ENCODE data around the gene BAAT. TPM values are rescaled to one million over a fixed set of nuclear protein-coding genes. Genes with fewer than 3 reads are reported as not detected.

Gene BAAT
- total RNA-seq, 1 experiment from 2014 or later = 0.25 TPM

- H3K79me2 ChIP-seq (ENCODE audit: insufficient read depth, low read length) = no peaks in the 10 kb centered on the region
- H3K27ac ChIP-seq (ENCODE audit: low read depth, low read length) = no peak overlapping the region
- no peak overlapping the region for H2AFZ ChIP-seq (ENCODE audit: low read depth, low read length, poor library complexity, severe bottlenecking)
- H3K4me1 ChIP-seq (ENCODE audit: control insufficient read depth in 1 of 2, insufficient read depth in 2 of 2, low read length in 2 of 2) = no peaks in the 10 kb centered on the region
- DNase-seq (ENCODE audit: low read depth, low spot score) = no peak
- no peak overlapping the region for H3K9ac ChIP-seq (ENCODE audit: low read length)
- no peak overlapping the region for H3K4me2 ChIP-seq (ENCODE audit: low read length)
- peaks cover 14% of the 10 kb centered on the region for H3K27me3 ChIP-seq (ENCODE audit: insufficient read depth, low read length)
- no peaks in the 10 kb centered on the region for H3K9me2 ChIP-seq (ENCODE audit: insufficient read depth)
- no TSS peak for BruUV-seq (replicated peaks)
- ChIA-PET RAD21 (ENCODE audit: low non-redundant PET in 1 of 2, low total read pairs in 2 of 2, uncharacterized antibody in 2 of 2, unreplicated experiment in 2 of 2) (no interaction called here), POLR2A (no interaction called here), CTCF (no interaction called here)
- no peaks in the 10 kb centered on the region for H3K36me3 ChIP-seq (ENCODE audit: control insufficient read depth in 1 of 2, insufficient read depth in 2 of 2, low read length in 2 of 2)
- H3K9me3 ChIP-seq (ENCODE audit: control insufficient read depth in 1 of 2, insufficient read depth in 1 of 2, low read depth in 1 of 2, low read length in 2 of 2) = no peaks in the 10 kb centered on the region
- H3K4me3 ChIP-seq (replicated peaks in 1 of 2; ENCODE audit: low read depth in 1 of 2, low read length in 2 of 2) = no peak overlapping the region
- ATAC-seq = no peak
- H4K20me1 ChIP-seq (ENCODE audit: insufficient read depth) = no peaks in the 10 kb centered on the region
- intact Hi-C loops (cut with micrococcal nuclease) = no loop called here
- TF ChIP-seq TCF7L2 (IDR thresholded peaks at IDR 0.05; ENCODE audit: borderline replicate concordance, extremely low read depth, insufficient read depth, insufficient read length) (no peak), EZH2 (IDR thresholded peaks at IDR 0.05) (no peak), SRF (IDR thresholded peaks at IDR 0.05; ENCODE audit: low read depth) (no peak), ELF1 (IDR thresholded peaks at IDR 0.05; ENCODE audit: borderline replicate concordance, low read depth) (no peak), MAX (IDR thresholded peaks at IDR 0.05) (no peak), FOSL1 (IDR thresholded peaks at IDR 0.05; ENCODE audit: low read depth) (no peak), JUND (IDR thresholded peaks at IDR 0.05) (no peak), ZNF274 (IDR thresholded peaks at IDR 0.05; ENCODE audit: low read depth, low read length) (no peak), EGR1 (IDR thresholded peaks at IDR 0.05; ENCODE audit: low read depth) (no peak)
- TF ChIP-seq, protein P1, sequence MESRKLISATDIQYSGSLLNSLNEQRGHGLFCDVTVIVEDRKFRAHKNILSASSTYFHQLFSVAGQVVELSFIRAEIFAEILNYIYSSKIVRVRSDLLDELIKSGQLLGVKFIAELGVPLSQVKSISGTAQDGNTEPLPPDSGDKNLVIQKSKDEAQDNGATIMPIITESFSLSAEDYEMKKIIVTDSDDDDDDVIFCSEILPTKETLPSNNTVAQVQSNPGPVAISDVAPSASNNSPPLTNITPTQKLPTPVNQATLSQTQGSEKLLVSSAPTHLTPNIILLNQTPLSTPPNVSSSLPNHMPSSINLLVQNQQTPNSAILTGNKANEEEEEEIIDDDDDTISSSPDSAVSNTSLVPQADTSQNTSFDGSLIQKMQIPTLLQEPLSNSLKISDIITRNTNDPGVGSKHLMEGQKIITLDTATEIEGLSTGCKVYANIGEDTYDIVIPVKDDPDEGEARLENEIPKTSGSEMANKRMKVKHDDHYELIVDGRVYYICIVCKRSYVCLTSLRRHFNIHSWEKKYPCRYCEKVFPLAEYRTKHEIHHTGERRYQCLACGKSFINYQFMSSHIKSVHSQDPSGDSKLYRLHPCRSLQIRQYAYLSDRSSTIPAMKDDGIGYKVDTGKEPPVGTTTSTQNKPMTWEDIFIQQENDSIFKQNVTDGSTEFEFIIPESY (IDR thresholded peaks at IDR 0.05; ENCODE audit: extremely low read depth, insufficient replicate concordance, low read length) = no peak
These were observed 43.3 kb upstream of the BAAT start for GRCh38 chr9:101427957-101428655.
